Activated T-helper 2 cell treated with anti-CD3 and anti-CD28 coated beads, Interferon-gamma antibody, Interleukin-2, Interleukin-4, amounts not matched to agents 10 μg/mL and 5 μg/mL and 100 μg/mL, durations not matched to agents 14 hours and 24 hours and 36 hours (primary cell): ENCODE results near the gene GPATCH4. TPM values are rescaled to one million over a fixed set of nuclear protein-coding genes. Genes with fewer than 3 reads are reported as not detected.

Source experiments
- DNase-seq: peaks from one replicate; pipeline ENCODE4 v3.0.0; 2021; ENCODE audit warnings: low spot score
- H3K27ac Mint-ChIP-seq: one replicate; pipeline ENCODE4 v1.8.0; 2021; ENCODE audit warnings: mixed read lengths
- H3K27me3 Mint-ChIP-seq: one replicate; pipeline ENCODE4 v1.8.0; 2021; ENCODE audit warnings: low read depth, mixed read lengths
- H3K36me3 Mint-ChIP-seq: one replicate; pipeline ENCODE4 v1.8.0; 2021; ENCODE audit warnings: low read depth, mixed read lengths
- H3K4me1 Mint-ChIP-seq: one replicate; pipeline ENCODE4 v1.8.0; 2021; ENCODE audit warnings: low read depth, mixed read lengths
- H3K4me3 Mint-ChIP-seq: one replicate; pipeline ENCODE4 v1.8.0; 2021; ENCODE audit warnings: low read depth, mild to moderate bottlenecking, moderate library complexity, mixed read lengths
- H3K9me3 Mint-ChIP-seq: one replicate; pipeline ENCODE4 v1.8.0; 2021; ENCODE audit warnings: mixed read lengths
- intact Hi-C: fragments of 100-400 bp; cut with micrococcal nuclease; formaldehyde crosslinking; loops from one replicate; pipeline ENCODE4 v1.15.1; 2023
- total RNA-seq: library from RNA; stranded (reverse); gene quantifications from 2 replicates; pipeline ENCODE4 v1.2.3, GENCODE V29; 2022

The GPATCH4 gene
- total RNA-seq, 1 donor from 2014 or later, result 73.7 TPM

GRCh38 chr1:156601892-156602291 lies 613 bp upstream of the GPATCH4 start:
- Mint-ChIP-seq H3K9me3 (no peaks in the 10 kb centered on the region), H3K36me3 (peaks cover 33% of the 10 kb centered on the region), H3K4me1 (peaks cover 23% of the 10 kb centered on the region), H3K27ac (peak overlapping the region; percentile 99), H3K27me3 (no peaks in the 10 kb centered on the region), H3K4me3 (peak overlapping the region; percentile 100)
- intact Hi-C loops, result loop anchor here (2.0 kb wide), 2 partner anchors 17 to 101 kb away; partner anchors contain the start of gene MEF2D
- DNase-seq, result no peak

DNA sequence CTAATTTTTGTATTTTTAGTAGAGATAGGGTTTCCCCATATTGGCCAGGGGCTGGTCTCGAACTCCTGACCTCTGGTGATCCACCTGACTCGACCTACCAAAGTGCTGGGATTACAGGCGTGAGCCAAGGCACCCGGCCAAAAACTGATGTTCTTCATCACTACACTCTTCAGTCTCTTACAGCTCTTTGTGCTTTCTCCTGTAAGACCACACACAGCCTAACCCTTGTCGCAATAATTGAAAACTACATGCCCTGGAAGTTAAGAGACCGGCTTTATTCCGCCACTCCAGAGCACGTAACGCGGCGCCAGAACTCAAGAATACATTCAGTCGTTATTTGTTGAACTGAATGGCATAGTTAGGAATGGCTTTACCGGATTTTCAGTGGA lies 552 bp downstream of the GPATCH4 start:
- H3K4me3 Mint-ChIP-seq, result peak overlapping the region; percentile 100
- DNase-seq, result no peak
- no peaks in the 10 kb centered on the region for H3K27me3 Mint-ChIP-seq

DNA sequence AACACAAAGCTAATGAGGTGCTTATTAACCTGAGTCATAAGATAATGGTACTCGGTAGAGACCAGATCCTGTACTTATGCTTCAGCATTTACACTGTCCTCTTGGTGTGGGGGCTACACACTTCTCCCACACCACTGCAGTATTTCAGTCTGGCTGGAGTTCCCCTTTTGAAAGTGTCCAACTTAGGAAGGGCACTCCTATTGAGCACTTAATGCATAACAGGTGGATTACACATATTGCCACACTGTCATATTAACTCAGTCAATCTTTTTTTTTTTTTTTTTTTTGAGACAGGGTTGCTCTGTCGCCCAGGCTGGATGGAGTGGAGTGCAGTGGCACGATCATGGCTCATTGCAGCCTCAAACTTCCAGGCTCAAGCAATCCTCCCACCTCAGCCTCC lies 1.5 kb downstream of the GPATCH4 start:
- peak overlapping the region; percentile 99 for H3K27ac Mint-ChIP-seq
- H3K4me1 Mint-ChIP-seq, result peaks cover 24% of the 10 kb centered on the region
- H3K9me3 Mint-ChIP-seq, result no peaks in the 10 kb centered on the region
- H3K36me3 Mint-ChIP-seq, result peaks cover 52% of the 10 kb centered on the region
- intact Hi-C loops, result loop anchor here (1.0 to 2.0 kb wide), 3 partner anchors 9 to 99 kb away; partner anchors contain the start of genes MEF2D and NAXE
- H3K4me3 Mint-ChIP-seq, result peak overlapping the region; percentile 100
- no peaks in the 10 kb centered on the region for H3K27me3 Mint-ChIP-seq
- DNase-seq, result no peak

More for the DNA sequence above, 552 bp downstream of the GPATCH4 start:
- intact Hi-C loops, result loop anchor here (2.0 kb wide), 2 partner anchors 16 to 100 kb away; partner anchors contain the start of gene MEF2D
- Mint-ChIP-seq H3K4me1 (peaks cover 24% of the 10 kb centered on the region), H3K36me3 (peaks cover 43% of the 10 kb centered on the region), H3K27ac (peak overlapping the region; percentile 99), H3K9me3 (no peaks in the 10 kb centered on the region)

GRCh38 chr1:156598731-156599432 lies 2.4 kb downstream of the GPATCH4 start:
- intact Hi-C loops, result loop anchor here (1.0 kb wide), 1 partner anchor 8 kb away; the partner anchor contains the start of gene NAXE
- peaks cover 57% of the 10 kb centered on the region for H3K36me3 Mint-ChIP-seq
- no peak overlapping the region for H3K4me3 Mint-ChIP-seq
- H3K27ac Mint-ChIP-seq, result no peak overlapping the region
- H3K9me3 Mint-ChIP-seq, result no peaks in the 10 kb centered on the region
- H3K27me3 Mint-ChIP-seq, result no peaks in the 10 kb centered on the region
- no peak for DNase-seq
- H3K4me1 Mint-ChIP-seq, result peaks cover 24% of the 10 kb centered on the region

- H3K27me3 Mint-ChIP-seq, result no peaks in the 10 kb centered on the region
- intact Hi-C loops, result no loop called here
- H3K4me3 Mint-ChIP-seq, result no peak overlapping the region
- H3K27ac Mint-ChIP-seq, result no peak overlapping the region
- H3K4me1 Mint-ChIP-seq, result peaks cover 26% of the 10 kb centered on the region
- H3K36me3 Mint-ChIP-seq, result peaks cover 62% of the 10 kb centered on the region
- H3K9me3 Mint-ChIP-seq, result no peaks in the 10 kb centered on the region
- no peak for DNase-seq
Observed at GRCh38 chr1:156598125-156598524, 3.2 kb downstream of the GPATCH4 start.

DNA sequence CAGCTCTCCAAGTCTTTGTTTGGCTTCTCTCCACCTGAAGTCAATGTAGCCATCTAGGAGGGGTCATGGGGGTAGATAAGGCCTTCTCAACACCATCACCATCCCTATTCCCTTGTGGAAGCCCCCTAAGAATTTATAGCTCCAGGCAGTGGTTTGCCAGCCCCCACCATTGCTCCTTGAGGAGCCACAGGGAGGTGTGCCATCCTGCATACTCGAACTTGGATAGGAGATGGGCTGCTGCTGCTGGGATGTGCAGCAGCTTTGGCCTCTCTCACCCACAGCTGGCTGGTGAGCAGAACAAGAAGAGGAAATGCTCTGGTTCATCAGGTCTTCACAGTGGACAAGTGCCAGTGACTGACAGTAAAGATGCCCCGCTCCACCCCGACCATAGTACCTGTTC lies 4.9 kb downstream of the GPATCH4 start:
- peaks cover 66% of the 10 kb centered on the region for H3K36me3 Mint-ChIP-seq
- no peaks in the 10 kb centered on the region for H3K9me3 Mint-ChIP-seq
- H3K27me3 Mint-ChIP-seq, result no peaks in the 10 kb centered on the region
- peaks cover 21% of the 10 kb centered on the region for H3K4me1 Mint-ChIP-seq
- no peak overlapping the region for H3K27ac Mint-ChIP-seq
- H3K4me3 Mint-ChIP-seq, result no peak overlapping the region
- DNase-seq, result no peak
- intact Hi-C loops, result no loop called here

GRCh38 chr1:156595016-156595415 lies 6.3 kb downstream of the GPATCH4 start:
- H3K4me1 Mint-ChIP-seq, result peaks cover 29% of the 10 kb centered on the region
- no peaks in the 10 kb centered on the region for H3K9me3 Mint-ChIP-seq
- peaks cover 60% of the 10 kb centered on the region for H3K36me3 Mint-ChIP-seq
- H3K4me3 Mint-ChIP-seq, result no peak overlapping the region
- intact Hi-C loops, result no loop called here
- DNase-seq, result no peak
- no peak overlapping the region for H3K27ac Mint-ChIP-seq
- H3K27me3 Mint-ChIP-seq, result no peaks in the 10 kb centered on the region

DNA sequence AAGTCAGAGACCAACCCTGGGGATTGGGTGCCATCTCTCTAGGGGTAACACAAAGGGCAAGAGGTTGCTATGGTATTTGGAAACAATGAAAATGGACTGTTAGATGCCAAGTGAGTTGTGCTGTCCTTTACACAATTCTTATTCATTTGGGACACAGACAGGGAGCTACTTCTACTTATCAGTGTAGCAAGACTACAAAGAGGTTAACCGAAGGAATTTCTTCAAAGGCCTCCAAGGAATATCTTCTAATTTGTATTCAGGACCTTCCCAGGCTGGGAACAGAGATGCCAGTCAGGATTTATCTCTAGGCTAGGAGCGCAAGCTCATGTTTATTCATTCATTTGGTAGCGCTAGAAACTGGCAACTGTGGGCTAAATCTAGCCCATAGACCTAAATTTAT lies 7.1 kb downstream of the GPATCH4 start:
- Mint-ChIP-seq H3K36me3 (peaks cover 56% of the 10 kb centered on the region), H3K4me3 (no peak overlapping the region), H3K27me3 (no peaks in the 10 kb centered on the region), H3K27ac (no peak overlapping the region), H3K9me3 (no peaks in the 10 kb centered on the region), H3K4me1 (peaks cover 24% of the 10 kb centered on the region)
- DNase-seq, result no peak
- intact Hi-C loops, result no loop called here

GRCh38 chr1:156593661-156593989 lies 7.7 kb downstream of the GPATCH4 start:
- no peak for DNase-seq
- Mint-ChIP-seq H3K4me1 (peaks cover 24% of the 10 kb centered on the region), H3K4me3 (no peak overlapping the region), H3K27me3 (no peaks in the 10 kb centered on the region), H3K27ac (no peak overlapping the region), H3K9me3 (no peaks in the 10 kb centered on the region), H3K36me3 (peaks cover 51% of the 10 kb centered on the region)
- intact Hi-C loops, result no loop called here

GRCh38 chr1:156592910-156593660 lies 8.2 kb downstream of the GPATCH4 start:
- Mint-ChIP-seq H3K27me3 (no peaks in the 10 kb centered on the region), H3K27ac (peak overlapping the region; percentile 35), H3K4me3 (peak overlapping the region; percentile 65), H3K4me1 (peaks cover 24% of the 10 kb centered on the region), H3K36me3 (peaks cover 45% of the 10 kb centered on the region), H3K9me3 (no peaks in the 10 kb centered on the region)
- intact Hi-C loops, result no loop called here
- DNase-seq, result no peak

DNA sequence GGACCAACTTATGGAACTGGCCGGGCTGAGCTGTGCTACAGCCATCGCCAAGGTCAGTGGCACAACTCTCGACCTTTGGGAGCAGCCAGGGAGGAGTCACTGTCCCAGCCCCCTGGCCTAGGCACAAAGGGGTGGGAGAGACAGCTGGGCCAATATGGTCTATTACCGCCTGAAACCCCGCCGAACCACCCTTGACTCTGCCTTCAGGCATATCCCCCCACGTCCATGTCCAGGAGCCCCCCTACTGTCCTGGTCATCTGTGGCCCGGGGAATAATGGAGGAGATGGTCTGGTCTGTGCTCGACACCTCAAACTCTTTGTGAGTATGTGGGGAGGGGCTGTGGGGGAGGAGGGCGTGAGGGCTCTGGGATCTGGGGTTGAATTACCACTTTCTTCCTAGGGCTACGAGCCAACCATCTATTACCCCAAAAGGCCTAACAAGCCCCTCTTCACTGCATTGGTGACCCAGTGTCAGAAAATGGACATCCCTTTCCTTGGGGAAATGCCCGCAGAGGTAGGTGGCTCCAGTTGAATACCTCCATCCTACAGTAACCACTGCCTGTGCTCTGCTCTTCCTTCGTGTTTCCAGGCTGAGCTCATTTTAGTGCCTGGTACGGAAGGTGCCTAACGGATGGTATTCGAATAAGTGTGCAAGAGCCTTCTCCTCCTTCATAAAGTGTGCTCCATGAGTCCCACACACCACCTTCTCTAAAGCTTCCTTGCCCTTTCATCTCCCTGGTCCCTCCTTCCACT lies 8.9 kb downstream of the GPATCH4 start:
- H3K36me3 Mint-ChIP-seq, result peaks cover 38% of the 10 kb centered on the region
- intact Hi-C loops, result no loop called here
- DNase-seq, result no peak
- no peaks in the 10 kb centered on the region for H3K9me3 Mint-ChIP-seq
- H3K27ac Mint-ChIP-seq, result peak overlapping the region; percentile 55
- H3K27me3 Mint-ChIP-seq, result no peaks in the 10 kb centered on the region
- peak overlapping the region; percentile 65 for H3K4me3 Mint-ChIP-seq
- H3K4me1 Mint-ChIP-seq, result peaks cover 24% of the 10 kb centered on the region

DNA sequence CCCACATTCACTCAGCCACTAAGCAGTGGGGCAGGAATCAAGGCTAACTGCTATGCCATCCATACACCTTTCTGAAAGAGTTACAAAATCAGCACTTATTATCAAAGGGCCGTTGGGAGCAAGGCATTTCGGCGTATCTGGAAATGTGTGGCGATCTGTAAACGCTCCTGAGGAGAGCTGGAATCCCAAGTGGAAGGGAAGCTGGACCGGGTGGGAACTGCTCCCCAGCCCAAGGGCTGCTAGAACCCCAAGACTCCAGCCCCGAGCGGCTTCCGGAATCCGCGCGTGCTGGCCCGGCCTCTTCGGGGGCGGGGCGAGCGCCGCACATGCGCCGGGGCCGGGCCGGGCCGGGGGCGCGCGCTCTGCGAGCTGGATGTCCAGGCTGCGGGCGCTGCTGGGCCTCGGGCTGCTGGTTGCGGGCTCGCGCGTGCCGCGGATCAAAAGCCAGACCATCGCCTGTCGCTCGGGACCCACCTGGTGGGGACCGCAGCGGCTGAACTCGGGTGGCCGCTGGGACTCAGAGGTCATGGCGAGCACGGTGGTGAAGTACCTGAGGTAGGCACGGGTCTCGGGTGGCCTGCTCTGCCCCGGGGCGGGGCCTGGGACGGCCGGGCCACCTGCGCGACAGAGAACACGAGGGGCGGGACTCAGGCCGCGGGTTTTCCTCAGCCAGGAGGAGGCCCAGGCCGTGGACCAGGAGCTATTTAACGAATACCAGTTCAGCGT lies 9.7 kb downstream of the GPATCH4 start, which contains the start of gene NAXE:
Gene NAXE (plus strand): TSS at position 345 of the 726 bp plus-strand sequence. CDS start 29 bp downstream, at position 374.
- H3K36me3 Mint-ChIP-seq, result peaks cover 30% of the 10 kb centered on the region
- H3K27me3 Mint-ChIP-seq, result no peaks in the 10 kb centered on the region
- peak within 1 kb of the TSS; percentile 77 for H3K4me3 Mint-ChIP-seq
- peak; percentile 64 for DNase-seq
- H3K9me3 Mint-ChIP-seq, result no peaks in the 10 kb centered on the region
- intact Hi-C loops, result loop anchor here (1.0 kb wide), 1 partner anchor 8 kb away; no protein-coding TSS in a partner anchor
- H3K27ac Mint-ChIP-seq, result peak within 1 kb of the TSS; percentile 77
- H3K4me1 Mint-ChIP-seq, result peaks cover 19% of the 10 kb centered on the region
